ENCODE data around the gene NCDN. TPM values are rescaled to one million over a fixed set of nuclear protein-coding genes. Genes with fewer than 3 reads are reported as not detected.

Gene NCDN
- total RNA-seq, 1 donor from 2014 or later, result 38.3 TPM

- DNase-seq (ENCODE audit: extremely low spot score, unreplicated experiment), result no peak
- TF ChIP-seq CTCF (IDR thresholded peaks at IDR 0.05), result no peak
- Mint-ChIP-seq H3K9me3 (ENCODE audit: unreplicated experiment) (no peaks in the 10 kb centered on the region), H3K36me3 (ENCODE audit: unreplicated experiment) (peaks cover 3% of the 10 kb centered on the region), H3K27me3 (ENCODE audit: unreplicated experiment) (peaks cover 13% of the 10 kb centered on the region), H3K27ac (ENCODE audit: unreplicated experiment) (no peak overlapping the region), H3K4me3 (ENCODE audit: unreplicated experiment) (no peak overlapping the region), H3K4me1 (ENCODE audit: unreplicated experiment) (peaks cover 13% of the 10 kb centered on the region)
Measured at GRCh38 chr1:35570589-35571137, 13.1 kb downstream of the NCDN start.

- H3K36me3 Mint-ChIP-seq (ENCODE audit: unreplicated experiment), result peaks cover 3% of the 10 kb centered on the region
- no peak for DNase-seq (ENCODE audit: extremely low spot score, unreplicated experiment)
- H3K9me3 Mint-ChIP-seq (ENCODE audit: unreplicated experiment), result no peaks in the 10 kb centered on the region
- peaks cover 13% of the 10 kb centered on the region for H3K4me1 Mint-ChIP-seq (ENCODE audit: unreplicated experiment)
- peaks cover 13% of the 10 kb centered on the region for H3K27me3 Mint-ChIP-seq (ENCODE audit: unreplicated experiment)
- H3K4me3 Mint-ChIP-seq (ENCODE audit: unreplicated experiment), result no peak overlapping the region
- no peak for TF ChIP-seq CTCF (IDR thresholded peaks at IDR 0.05)
- no peak overlapping the region for H3K27ac Mint-ChIP-seq (ENCODE audit: unreplicated experiment)
Measured at GRCh38 chr1:35571263-35571662, 13.7 kb downstream of the NCDN start.

GRCh38 chr1:35572296-35572695 is 14.7 kb downstream of the NCDN start:
- Mint-ChIP-seq H3K27ac (ENCODE audit: unreplicated experiment) (no peak overlapping the region), H3K9me3 (ENCODE audit: unreplicated experiment) (no peaks in the 10 kb centered on the region), H3K4me3 (ENCODE audit: unreplicated experiment) (peak overlapping the region; percentile 74), H3K4me1 (ENCODE audit: unreplicated experiment) (peaks cover 13% of the 10 kb centered on the region), H3K27me3 (ENCODE audit: unreplicated experiment) (peaks cover 16% of the 10 kb centered on the region), H3K36me3 (ENCODE audit: unreplicated experiment) (no peaks in the 10 kb centered on the region)
- no peak for DNase-seq (ENCODE audit: extremely low spot score, unreplicated experiment)
- no peak for TF ChIP-seq CTCF (IDR thresholded peaks at IDR 0.05)

GRCh38 chr1:35573198-35574124 is 15.9 kb downstream of the NCDN start, which contains the start of gene TFAP2E:
TFAP2E (plus strand) TSS chr1:35573314; CDS start chr1:35573578, 264 bp downstream.
- DNase-seq (ENCODE audit: extremely low spot score, unreplicated experiment), result no peak
- peak; percentile 4 for TF ChIP-seq CTCF (IDR thresholded peaks at IDR 0.05)
- H3K27me3 Mint-ChIP-seq (ENCODE audit: unreplicated experiment), result peaks cover 19% of the 10 kb centered on the region
- H3K9me3 Mint-ChIP-seq (ENCODE audit: unreplicated experiment), result no peaks in the 10 kb centered on the region
- no peak within 1 kb of the TSS for H3K27ac Mint-ChIP-seq (ENCODE audit: unreplicated experiment)
- peaks cover 13% of the 10 kb centered on the region for H3K4me1 Mint-ChIP-seq (ENCODE audit: unreplicated experiment)
- H3K4me3 Mint-ChIP-seq (ENCODE audit: unreplicated experiment), result peak within 1 kb of the TSS; percentile 74
- H3K36me3 Mint-ChIP-seq (ENCODE audit: unreplicated experiment), result no peaks in the 10 kb centered on the region

GRCh38 chr1:35574125-35574654 is 16.6 kb downstream of the NCDN start:
- H3K36me3 Mint-ChIP-seq (ENCODE audit: unreplicated experiment), result no peaks in the 10 kb centered on the region
- peak overlapping the region; percentile 38 for H3K4me3 Mint-ChIP-seq (ENCODE audit: unreplicated experiment)
- H3K27me3 Mint-ChIP-seq (ENCODE audit: unreplicated experiment), result peaks cover 19% of the 10 kb centered on the region
- peaks cover 11% of the 10 kb centered on the region for H3K4me1 Mint-ChIP-seq (ENCODE audit: unreplicated experiment)
- no peak for TF ChIP-seq CTCF (IDR thresholded peaks at IDR 0.05)
- H3K27ac Mint-ChIP-seq (ENCODE audit: unreplicated experiment), result no peak overlapping the region
- DNase-seq (ENCODE audit: extremely low spot score, unreplicated experiment), result no peak
- no peaks in the 10 kb centered on the region for H3K9me3 Mint-ChIP-seq (ENCODE audit: unreplicated experiment)

Measured in osteocyte (in vitro differentiated cells).